Neural progenitor cell (in vitro differentiated cells): ENCODE results near the gene CYCS. TPM values are rescaled to one million over a fixed set of nuclear protein-coding genes. Genes with fewer than 3 reads are reported as not detected.

Source experiments
- DNase-seq: peaks from one replicate; pipeline ENCODE4 v3.0.0-alpha.2; 2016; ENCODE audit warnings: low spot score
- H2AFZ ChIP-seq: fragments of 200-600 bp; sonication (generic); replicated peaks from 2 replicates; pipeline ENCODE4 v1.6.1; 2016; ENCODE audit warnings: antibody characterized with exemption
- H3F3A ChIP-seq: fragments of 200-600 bp; sonication (generic); 2 replicates; pipeline ENCODE4 v1.6.1; 2016; ENCODE audit warnings: antibody characterized with exemption, low read depth
- H3K27ac ChIP-seq: fragments of 200-600 bp; sonication (generic); 2 replicates; pipeline ENCODE4 v1.5.1; 2016; ENCODE audit warnings: mild to moderate bottlenecking
- H3K27me3 ChIP-seq: fragments of 200-600 bp; sonication (generic); 2 replicates; pipeline ENCODE4 v1.6.1; 2016; ENCODE audit warnings: mild to moderate bottlenecking, moderate library complexity
- H3K36me3 ChIP-seq: fragments of 200-600 bp; sonication (generic); 2 replicates; pipeline ENCODE4 v1.5.1; 2016
- H3K4me1 ChIP-seq: fragments of 200-600 bp; sonication (generic); 2 replicates; pipeline ENCODE4 v1.6.1; 2016; ENCODE audit warnings: mixed run types
- H3K4me2 ChIP-seq: fragments of 200-600 bp; sonication (generic); 2 replicates; pipeline ENCODE4 v1.6.1; 2016
- H3K4me3 ChIP-seq: fragments of 200-600 bp; sonication (generic); 2 replicates; pipeline ENCODE4 v1.5.1; 2016
- H3K79me2 ChIP-seq: fragments of 200-600 bp; sonication (generic); 2 replicates; pipeline ENCODE4 v1.6.1; 2016; ENCODE audit warnings: low read depth
- H3K9ac ChIP-seq: fragments of 200-600 bp; sonication (generic); 2 replicates; pipeline ENCODE4 v1.6.1; 2016
- H3K9me3 ChIP-seq: fragments of 200-600 bp; sonication (generic); 2 replicates; pipeline ENCODE4 v1.5.1; 2016; ENCODE audit warnings: low read depth
- H4K20me1 ChIP-seq: fragments of 200-600 bp; sonication (generic); 2 replicates; pipeline ENCODE4 v1.6.1; 2016; ENCODE audit warnings: low read depth
- H3K27ac Mint-ChIP-seq: 3 replicates; pipeline ENCODE4 v1.8.0; 2021; ENCODE audit warnings: mixed read lengths
- H3K27me3 Mint-ChIP-seq: 2 replicates; pipeline ENCODE4 v1.8.0; 2022; ENCODE audit warnings: low read depth, mild to moderate bottlenecking, inconsistent platforms, moderate library complexity, mixed read lengths; ENCODE audit not compliant: insufficient read depth
- H3K36me3 Mint-ChIP-seq: 3 replicates; pipeline ENCODE4 v1.8.0; 2021; ENCODE audit warnings: mixed read lengths
- H3K4me1 Mint-ChIP-seq: 3 replicates; pipeline ENCODE4 v1.8.0; 2021; ENCODE audit warnings: mixed read lengths
- H3K4me3 Mint-ChIP-seq: 3 replicates; pipeline ENCODE4 v1.8.0; 2021; ENCODE audit warnings: mild to moderate bottlenecking, moderate library complexity, mixed read lengths
- H3K9me3 Mint-ChIP-seq: 3 replicates; pipeline ENCODE4 v1.8.0; 2020; ENCODE audit warnings: mixed read lengths
- CTCF ChIP-seq: fragments of 200-600 bp; sonication (generic); IDR thresholded peaks from 2 replicates; pipeline ENCODE4 v1.5.1; 2017; ENCODE audit warnings: antibody characterized with exemption, mild to moderate bottlenecking
- EZH2 ChIP-seq: fragments of 200-600 bp; sonication (generic); IDR thresholded peaks from 2 replicates; pipeline ENCODE4 v1.6.1; 2017; ENCODE audit warnings: antibody characterized with exemption, mild to moderate bottlenecking, moderate library complexity
- EZH2phosphoT487 ChIP-seq: fragments of 200-600 bp; sonication (generic); IDR thresholded peaks from 2 replicates; pipeline ENCODE4 v1.6.1; 2017; ENCODE audit warnings: antibody characterized with exemption
- total RNA-seq: library from RNA; depleted of rRNA; stranded (reverse); fragments of >200 nt; gene quantifications from 2 replicates; pipeline ENCODE4 v1.2.3, GENCODE V29; 2015; ENCODE audit warnings: low replicate concordance

The CYCS gene
- total RNA-seq, 1 donor from 2014 or later, result 93.9 TPM

- no peak overlapping the region for H3K27ac ChIP-seq
- no peaks in the 10 kb centered on the region for H3K9me3 ChIP-seq
- no peaks in the 10 kb centered on the region for H3K36me3 ChIP-seq
- no peaks in the 10 kb centered on the region for H3K27me3 ChIP-seq
- H3K4me3 ChIP-seq, result no peak overlapping the region
- no peak overlapping the region for H3K27ac Mint-ChIP-seq
- DNase-seq, result no peak
- no peaks in the 10 kb centered on the region for H3K36me3 Mint-ChIP-seq
- no peak overlapping the region for H2AFZ ChIP-seq
- peaks cover under 1% of the 10 kb centered on the region for H3K4me1 ChIP-seq
- H4K20me1 ChIP-seq, result no peaks in the 10 kb centered on the region
- no peak overlapping the region for H3K4me2 ChIP-seq
- H3K79me2 ChIP-seq, result no peaks in the 10 kb centered on the region
- H3K9me3 Mint-ChIP-seq, result no peaks in the 10 kb centered on the region
- H3K4me1 Mint-ChIP-seq, result no peaks in the 10 kb centered on the region
- TF ChIP-seq CTCF (no peak), EZH2 (no peak), EZH2phosphoT487 (no peak)
- peaks cover 2% of the 10 kb centered on the region for H3K27me3 Mint-ChIP-seq
- H3K4me3 Mint-ChIP-seq, result no peak overlapping the region
- no peak overlapping the region for H3K9ac ChIP-seq
- H3F3A ChIP-seq, result no peaks in the 10 kb centered on the region
Observed at GRCh38 chr7:25143763-25144162, 18.7 kb upstream of the CYCS start.

GRCh38 chr7:25139536-25139935 lies 14.5 kb upstream of the CYCS start:
- Mint-ChIP-seq H3K27ac (no peak overlapping the region), H3K27me3 (peaks cover 4% of the 10 kb centered on the region), H3K9me3 (no peaks in the 10 kb centered on the region), H3K4me1 (no peaks in the 10 kb centered on the region), H3K36me3 (no peaks in the 10 kb centered on the region), H3K4me3 (no peak overlapping the region)
- no peak overlapping the region for H3K4me2 ChIP-seq
- no peak overlapping the region for H2AFZ ChIP-seq
- H3F3A ChIP-seq, result no peaks in the 10 kb centered on the region
- H4K20me1 ChIP-seq, result no peaks in the 10 kb centered on the region
- H3K9ac ChIP-seq, result no peak overlapping the region
- no peaks in the 10 kb centered on the region for H3K27me3 ChIP-seq
- no peak overlapping the region for H3K27ac ChIP-seq
- no peaks in the 10 kb centered on the region for H3K4me1 ChIP-seq
- no peaks in the 10 kb centered on the region for H3K79me2 ChIP-seq
- TF ChIP-seq CTCF (no peak), EZH2phosphoT487 (no peak), EZH2 (no peak)
- H3K36me3 ChIP-seq, result no peaks in the 10 kb centered on the region
- H3K9me3 ChIP-seq, result no peaks in the 10 kb centered on the region
- no peak for DNase-seq
- no peak overlapping the region for H3K4me3 ChIP-seq

- Mint-ChIP-seq H3K36me3 (no peaks in the 10 kb centered on the region), H3K27me3 (peaks cover 3% of the 10 kb centered on the region), H3K4me1 (no peaks in the 10 kb centered on the region), H3K9me3 (peaks cover 2% of the 10 kb centered on the region), H3K4me3 (no peak overlapping the region), H3K27ac (no peak overlapping the region)
- Histone ChIP-seq H3K27me3 (no peaks in the 10 kb centered on the region), H3K4me1 (no peaks in the 10 kb centered on the region), H4K20me1 (no peaks in the 10 kb centered on the region), H3K27ac (no peak overlapping the region), H2AFZ (no peak overlapping the region), H3K9me3 (no peaks in the 10 kb centered on the region), H3F3A (no peaks in the 10 kb centered on the region), H3K4me2 (no peak overlapping the region), H3K9ac (no peak overlapping the region), H3K36me3 (no peaks in the 10 kb centered on the region), H3K4me3 (no peak overlapping the region), H3K79me2 (no peaks in the 10 kb centered on the region)
- TF ChIP-seq EZH2phosphoT487 (no peak), CTCF (no peak), EZH2 (no peak)
- no peak for DNase-seq
Observed at GRCh38 chr7:25134358-25135010, 9.4 kb upstream of the CYCS start.
